Kidney (tissue), 14 donors: Measurements from ENCODE around the gene MAP3K3. TPM values are rescaled to one million over a fixed set of nuclear protein-coding genes. Genes with fewer than 3 reads are reported as not detected.
A peak's percentile ranks its signal among the peaks of the same experiment; 100 is the strongest.

Experiments used
- DNase-seq, 5 donors: peaks; one replicate each; pipeline ENCODE4 v3.0.0-alpha.2; 2013 to 2020
- FAIRE-seq: peaks from 2 replicates; lab custom pipeline; 2012; peaks lifted over from hg19 to GRCh38; lab: Jason Lieb, UNC
- H3K27ac ChIP-seq, 2 donors: one replicate each; pipeline ENCODE4 v1.7.0; 2013; ENCODE audit warnings: low read depth in 2 of 2, low read length in 2 of 2, inconsistent platforms in 1 of 2
- H3K27me3 ChIP-seq: one replicate; pipeline ENCODE4 v1.7.1; 2013; ENCODE audit warnings: low read length, inconsistent platforms; ENCODE audit not compliant: control insufficient read depth, insufficient read depth
- H3K36me3 ChIP-seq, 3 donors: one replicate each; pipeline versions ENCODE4 v1.7.0 to v1.7.1; 2013; ENCODE audit warnings: low read length in 3 of 3, control low read depth in 1 of 3, inconsistent platforms in 1 of 3; ENCODE audit not compliant: insufficient read depth in 3 of 3, control insufficient read depth in 2 of 3
- H3K4me1 ChIP-seq, 3 donors: one replicate each; pipeline versions ENCODE4 v1.7.0 to v1.7.1; 2013; ENCODE audit warnings: low read length in 3 of 3, inconsistent platforms in 1 of 3, low read depth in 1 of 3; ENCODE audit not compliant: control insufficient read depth in 2 of 3, insufficient read depth in 2 of 3
- H3K4me3 ChIP-seq, 3 donors: one replicate each; pipeline versions ENCODE4 v1.7.0 to v1.8.1; 2013; ENCODE audit warnings: low read length in 3 of 3, control low read depth in 1 of 3, inconsistent platforms in 1 of 3
- H3K9ac ChIP-seq, 3 donors: one replicate each; pipeline versions ENCODE4 v1.7.0 to v1.7.1; 2013; ENCODE audit warnings: low read length in 3 of 3, control low read depth in 1 of 3, inconsistent platforms in 1 of 3
- H3K9me3 ChIP-seq, 3 donors: one replicate each; pipeline versions ENCODE4 v1.7.0 to v1.7.1; 2013; ENCODE audit warnings: low read length in 3 of 3, control low read depth in 1 of 3, inconsistent platforms in 1 of 3; ENCODE audit not compliant: control insufficient read depth in 2 of 3, insufficient read depth in 1 of 3
- intact Hi-C: fragments of 100-400 bp; cut with DNase I; formaldehyde crosslinking; loops from one replicate; pipeline ENCODE4 v1.11.1; 2022
- polyA plus RNA-seq: library from polyadenylated mRNA; stranded (reverse); fragments of 350-450 nt; fragmentation: Illumina TruSeq; extraction: RNeasy Lipid Tissue Mini Kit (QIAGEN cat#74804); gene quantifications from one replicate; pipeline ENCODE4 v1.2.3, GENCODE V29; 2014; ENCODE audit warnings: low read depth, low replicate concordance; ENCODE audit not compliant: insufficient read depth
- total RNA-seq: library from RNA; stranded (reverse); fragmentation: NEBNext Ultra II Directional; extraction: Animal tissue kit (Norgen Biotek cat#: 25700); gene quantifications from one replicate; pipeline ENCODE4 v1.2.1, GENCODE V29; 2021
- TF ChIP-seq, protein P1 (sequence below): IDR thresholded peaks from 3 replicates; pipeline ENCODE4 v1.5.1; 2012; ENCODE audit warnings: mild to moderate bottlenecking, moderate library complexity, borderline replicate concordance; ENCODE audit not compliant: insufficient read depth; ENCODE audit errors: extremely low read depth
- donor health status: control.
- donor health status: control.
- donor health status: control.
- donor health status: control.
- donor health status: control.
- donor health status: DM: yes; HTN: yes; CAD: no.
- donor health status: Normal renal cell carcinoma (clear cell type).

Gene MAP3K3
- total and polyA plus RNA-seq, 2 donors from 2014 or later: 17.4 to 50.5 TPM

DNA sequence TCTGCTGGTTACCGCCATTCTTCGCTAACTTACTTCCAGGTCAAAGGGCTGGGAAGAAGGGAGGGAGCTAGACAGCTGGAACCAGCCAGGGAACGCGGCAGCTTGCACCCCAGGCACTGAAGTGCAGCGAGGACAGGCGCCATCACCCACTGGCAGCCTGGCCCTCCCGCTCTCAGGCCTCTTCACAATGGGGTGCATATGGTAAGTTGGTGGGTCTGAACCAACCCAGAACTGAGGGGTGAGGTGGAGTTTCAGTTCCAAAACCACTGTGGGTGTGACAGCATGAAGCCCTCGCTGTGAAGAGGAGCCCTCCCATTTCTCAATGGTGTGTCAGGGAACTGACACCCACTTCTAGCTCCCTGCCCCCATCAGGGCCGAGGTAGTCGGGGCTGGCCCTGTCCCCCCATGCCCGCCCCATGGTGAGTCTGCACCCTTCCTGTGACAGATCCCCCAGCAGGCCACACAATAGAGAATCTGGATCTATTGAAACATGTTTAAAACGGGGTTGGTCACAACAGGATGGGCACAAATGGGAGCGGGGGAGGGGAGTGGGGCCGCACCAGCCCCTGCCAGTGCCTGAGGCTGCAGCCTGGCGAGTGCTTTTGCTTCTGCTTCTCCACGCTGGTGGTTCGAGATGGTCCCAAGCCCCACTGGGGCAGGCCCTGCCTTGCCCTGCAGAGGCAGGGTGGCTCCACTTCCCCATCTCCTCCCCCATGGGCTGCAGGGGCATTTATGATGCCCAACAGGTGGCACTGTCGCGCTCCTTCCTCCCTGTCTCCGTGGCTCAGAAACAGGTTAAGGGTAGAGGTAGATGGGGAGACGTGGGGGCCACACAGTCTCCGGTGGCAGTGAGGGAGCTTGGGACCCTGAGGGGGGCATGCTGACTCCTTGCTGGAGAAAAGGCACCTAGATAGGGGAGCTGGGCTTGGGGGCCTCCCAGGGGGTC lies 75.4 kb downstream of the MAP3K3 start:
- no peak overlapping the region for H3K9ac ChIP-seq
- peak in 3 of 5 donors; percentile 22 to 85 (median 61) for DNase-seq
- H3K27me3 ChIP-seq: no peaks in the 10 kb centered on the region
- H3K27ac ChIP-seq: no peak overlapping the region
- no peak overlapping the region for H3K4me3 ChIP-seq
- intact Hi-C loops: no loop called here
- H3K9me3 ChIP-seq: no peaks in the 10 kb centered on the region
- FAIRE-seq: no peak
- peaks cover 0 to 13% (median 0%) of the 10 kb centered on the region in 3 donors for H3K4me1 ChIP-seq
- TF ChIP-seq, protein P1, sequence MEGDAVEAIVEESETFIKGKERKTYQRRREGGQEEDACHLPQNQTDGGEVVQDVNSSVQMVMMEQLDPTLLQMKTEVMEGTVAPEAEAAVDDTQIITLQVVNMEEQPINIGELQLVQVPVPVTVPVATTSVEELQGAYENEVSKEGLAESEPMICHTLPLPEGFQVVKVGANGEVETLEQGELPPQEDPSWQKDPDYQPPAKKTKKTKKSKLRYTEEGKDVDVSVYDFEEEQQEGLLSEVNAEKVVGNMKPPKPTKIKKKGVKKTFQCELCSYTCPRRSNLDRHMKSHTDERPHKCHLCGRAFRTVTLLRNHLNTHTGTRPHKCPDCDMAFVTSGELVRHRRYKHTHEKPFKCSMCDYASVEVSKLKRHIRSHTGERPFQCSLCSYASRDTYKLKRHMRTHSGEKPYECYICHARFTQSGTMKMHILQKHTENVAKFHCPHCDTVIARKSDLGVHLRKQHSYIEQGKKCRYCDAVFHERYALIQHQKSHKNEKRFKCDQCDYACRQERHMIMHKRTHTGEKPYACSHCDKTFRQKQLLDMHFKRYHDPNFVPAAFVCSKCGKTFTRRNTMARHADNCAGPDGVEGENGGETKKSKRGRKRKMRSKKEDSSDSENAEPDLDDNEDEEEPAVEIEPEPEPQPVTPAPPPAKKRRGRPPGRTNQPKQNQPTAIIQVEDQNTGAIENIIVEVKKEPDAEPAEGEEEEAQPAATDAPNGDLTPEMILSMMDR: peak; percentile 45
- H3K36me3 ChIP-seq: peaks cover 0 to 2% (median 0%) of the 10 kb centered on the region in 3 donors

DNA sequence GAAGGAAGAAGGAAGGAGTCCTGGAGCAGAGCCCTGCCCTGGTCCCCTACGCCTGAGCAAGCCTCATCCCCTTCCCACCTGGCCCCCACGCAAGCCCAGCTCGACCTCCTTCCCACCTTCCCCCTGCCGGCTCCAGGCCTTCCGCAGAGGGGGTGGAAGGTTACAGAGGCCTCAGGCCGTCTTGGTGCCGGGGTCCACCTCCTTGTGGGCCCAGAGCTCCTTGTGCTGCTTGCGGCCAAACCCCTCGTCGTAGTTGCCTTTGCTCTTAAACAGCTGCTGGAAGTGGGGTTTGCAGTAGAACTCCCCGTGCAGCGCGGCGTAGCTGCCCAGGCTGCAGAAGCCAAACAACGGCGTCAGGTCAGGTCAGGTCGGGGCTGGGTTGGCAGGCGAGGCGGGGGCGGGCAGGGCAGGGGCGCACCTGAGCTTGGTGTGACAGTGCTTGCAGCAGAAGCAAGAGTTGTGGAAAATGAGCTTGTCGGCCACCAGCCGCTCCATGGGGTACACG lies 76.2 kb downstream of the MAP3K3 start:
- Histone ChIP-seq H3K4me1 (peaks cover 0 to 13% (median 0%) of the 10 kb centered on the region in 3 donors), H3K27ac (no peak overlapping the region), H3K9me3 (no peaks in the 10 kb centered on the region), H3K27me3 (no peaks in the 10 kb centered on the region), H3K9ac (no peak overlapping the region), H3K36me3 (peaks cover 0 to 6% (median 0%) of the 10 kb centered on the region in 3 donors), H3K4me3 (peak overlapping the region in 1 of 3 donors; percentile 29)
- DNase-seq: peak in 3 of 5 donors; percentile 11 to 66 (median 54)
- FAIRE-seq: no peak
- intact Hi-C loops: no loop called here
- TF ChIP-seq, protein P1: no peak

DNA sequence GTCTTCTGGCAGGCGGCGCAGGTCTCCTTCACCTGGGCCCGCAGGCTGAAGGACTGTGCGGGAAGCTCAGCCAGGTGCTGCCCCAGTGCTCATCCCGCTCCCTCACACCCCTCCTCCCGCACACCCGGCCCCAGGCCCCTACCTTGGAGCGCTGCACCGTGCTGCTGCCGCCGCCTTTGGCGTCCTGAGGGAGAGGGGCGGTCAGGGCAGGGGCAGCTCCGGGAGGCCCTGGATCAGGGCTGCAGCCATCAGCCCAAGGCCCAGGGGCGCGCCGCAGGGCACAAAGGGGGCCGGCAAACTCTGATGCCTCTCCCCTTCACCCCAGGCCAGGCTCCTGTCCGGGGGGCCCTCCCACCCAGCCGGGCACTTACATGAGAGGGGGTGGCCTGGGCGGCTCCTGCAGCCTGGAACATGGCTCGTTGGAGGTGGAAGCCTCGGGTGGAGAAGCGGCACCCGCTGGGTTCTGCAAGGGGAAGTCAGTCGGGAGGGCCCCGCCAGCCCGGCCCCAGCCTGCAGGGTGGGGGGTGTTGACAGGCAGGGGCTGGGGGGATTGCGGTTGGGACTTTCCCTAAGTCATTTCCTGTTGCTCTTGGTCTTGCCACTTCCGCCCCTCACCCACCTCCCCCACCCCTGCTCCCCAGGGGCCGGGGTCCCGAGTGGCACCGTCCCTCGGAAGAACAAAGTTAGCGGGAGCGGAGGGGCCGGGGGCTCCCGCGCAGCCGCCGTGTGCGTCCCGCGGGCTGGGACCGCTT lies 76.8 kb downstream of the MAP3K3 start:
- intact Hi-C loops: no loop called here
- H3K4me3 ChIP-seq: peak overlapping the region in 1 of 3 donors; percentile 46
- no peak for FAIRE-seq
- H3K9ac ChIP-seq: no peak overlapping the region
- DNase-seq: peak; percentile 32 to 91 (median 72)
- peaks cover 0 to 13% (median 0%) of the 10 kb centered on the region in 3 donors for H3K4me1 ChIP-seq
- TF ChIP-seq, protein P1: no peak
- H3K36me3 ChIP-seq: peaks cover 0 to 6% (median 0%) of the 10 kb centered on the region in 3 donors
- no peaks in the 10 kb centered on the region for H3K27me3 ChIP-seq
- peak overlapping the region in 1 of 2 donors; percentile 17 for H3K27ac ChIP-seq
- no peaks in the 10 kb centered on the region for H3K9me3 ChIP-seq
